A549 treated with ZK216348 at 1 μM for 4 hours (cell line): ENCODE results near the gene HOATZ. TPM values are rescaled to one million over a fixed set of nuclear protein-coding genes. Genes with fewer than 3 reads are reported as not detected.

ENCODE experiments used
- total RNA-seq: library from RNA; stranded (reverse); fragments of 200-300 nt; extraction: Qiagen RNA extraction; gene quantifications from 5 replicates; pipeline ENCODE4 v1.2.3, GENCODE V29; 2022; ENCODE audit warnings: low read depth

The HOATZ gene
- total RNA-seq = not detected in 5 replicates

DNA sequence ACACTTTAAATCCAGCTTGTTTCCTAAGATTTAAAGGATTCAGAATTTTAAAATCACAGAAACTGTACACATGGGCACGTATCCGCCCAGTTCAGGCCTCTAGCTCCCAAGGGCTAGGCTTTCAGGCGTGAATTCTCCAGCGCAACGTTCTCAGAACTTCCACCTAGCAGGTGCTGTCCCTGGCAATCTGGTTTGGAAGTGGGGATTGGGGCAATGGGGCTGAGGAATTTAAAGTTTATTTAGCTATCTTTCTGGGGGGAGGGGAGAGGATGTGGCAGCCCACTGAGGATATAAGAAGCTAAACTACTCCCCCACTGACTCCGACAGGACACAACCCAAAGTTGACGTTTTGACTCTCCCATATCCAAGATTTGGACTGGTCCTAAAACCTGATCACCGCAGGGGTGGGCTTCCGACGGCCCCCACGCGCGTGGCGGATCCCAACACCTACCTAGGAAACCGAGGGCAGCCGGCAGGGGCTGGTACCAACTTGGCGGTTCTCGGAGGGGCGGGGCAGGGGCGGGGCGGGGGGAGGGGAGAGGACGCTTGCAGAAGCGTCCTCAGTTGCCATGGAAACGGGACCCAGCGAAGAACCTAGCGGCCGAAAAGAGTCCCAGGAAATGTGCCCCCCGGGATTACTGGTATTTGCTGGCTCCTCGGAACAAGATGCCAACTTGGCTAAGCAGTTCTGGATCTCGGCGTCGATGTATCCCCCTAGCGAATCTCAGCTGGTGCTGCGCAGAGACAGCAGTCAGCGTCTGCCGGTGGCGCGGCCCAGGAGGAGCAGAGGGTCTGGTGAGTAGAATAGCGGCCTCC lies at the start of gene HOATZ:
Gene HOATZ (plus strand): TSS at position 563 of the 816 bp plus-strand sequence. CDS start 7 bp downstream, at position 570.

DNA sequence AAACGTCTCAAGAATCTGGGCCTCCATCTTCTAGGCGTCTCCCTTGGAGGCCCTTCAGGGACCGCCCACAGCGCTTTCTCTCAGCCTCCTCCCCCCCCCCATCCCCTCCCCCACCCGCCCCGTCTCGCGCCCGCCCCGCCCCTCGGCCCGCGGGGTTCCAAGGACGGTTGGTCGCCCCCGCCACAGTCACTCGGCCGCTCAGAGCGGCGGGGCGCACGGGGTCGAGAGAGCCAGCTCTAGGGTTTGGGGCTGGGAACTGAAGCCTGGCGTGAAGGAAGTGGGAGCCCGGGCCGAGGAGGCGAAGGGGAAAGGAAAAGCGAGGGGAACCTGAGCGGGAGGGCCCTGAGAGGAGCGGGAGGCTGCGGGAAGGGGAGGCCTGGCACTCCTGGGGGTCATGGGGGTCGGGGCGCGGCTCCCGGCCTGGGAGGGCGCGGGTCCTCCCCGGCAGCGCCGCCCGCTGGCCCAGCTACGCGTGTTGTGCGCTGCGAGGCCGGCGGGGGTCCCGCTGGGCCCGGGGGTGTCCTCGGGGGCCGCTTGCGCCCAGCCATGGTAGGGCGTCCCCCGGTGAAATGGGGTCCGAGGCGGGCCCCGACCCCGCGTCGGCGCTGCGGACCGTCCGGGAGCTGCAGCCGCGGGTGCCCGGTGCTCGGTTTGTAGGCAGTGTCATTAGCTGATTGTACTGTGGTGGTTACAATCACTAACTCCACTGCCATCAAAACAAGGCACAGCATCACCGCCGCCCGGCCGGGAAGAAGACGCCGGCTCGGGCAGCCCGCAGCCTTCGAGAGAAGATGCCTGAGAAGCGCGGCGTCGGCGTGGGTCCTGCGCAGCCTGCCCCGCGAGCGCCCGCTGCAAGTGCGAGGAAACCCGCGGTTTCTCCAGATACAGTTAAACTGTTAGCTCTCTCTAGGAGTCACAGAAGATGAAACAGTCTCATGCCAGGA lies 2.0 kb upstream of the HOATZ start, which contains the start of gene BTG4:
Gene BTG4 (minus strand): TSS at position 91 of the 944 bp plus-strand sequence. CDS start 13,610 bp downstream, outside the sequence.

DNA sequence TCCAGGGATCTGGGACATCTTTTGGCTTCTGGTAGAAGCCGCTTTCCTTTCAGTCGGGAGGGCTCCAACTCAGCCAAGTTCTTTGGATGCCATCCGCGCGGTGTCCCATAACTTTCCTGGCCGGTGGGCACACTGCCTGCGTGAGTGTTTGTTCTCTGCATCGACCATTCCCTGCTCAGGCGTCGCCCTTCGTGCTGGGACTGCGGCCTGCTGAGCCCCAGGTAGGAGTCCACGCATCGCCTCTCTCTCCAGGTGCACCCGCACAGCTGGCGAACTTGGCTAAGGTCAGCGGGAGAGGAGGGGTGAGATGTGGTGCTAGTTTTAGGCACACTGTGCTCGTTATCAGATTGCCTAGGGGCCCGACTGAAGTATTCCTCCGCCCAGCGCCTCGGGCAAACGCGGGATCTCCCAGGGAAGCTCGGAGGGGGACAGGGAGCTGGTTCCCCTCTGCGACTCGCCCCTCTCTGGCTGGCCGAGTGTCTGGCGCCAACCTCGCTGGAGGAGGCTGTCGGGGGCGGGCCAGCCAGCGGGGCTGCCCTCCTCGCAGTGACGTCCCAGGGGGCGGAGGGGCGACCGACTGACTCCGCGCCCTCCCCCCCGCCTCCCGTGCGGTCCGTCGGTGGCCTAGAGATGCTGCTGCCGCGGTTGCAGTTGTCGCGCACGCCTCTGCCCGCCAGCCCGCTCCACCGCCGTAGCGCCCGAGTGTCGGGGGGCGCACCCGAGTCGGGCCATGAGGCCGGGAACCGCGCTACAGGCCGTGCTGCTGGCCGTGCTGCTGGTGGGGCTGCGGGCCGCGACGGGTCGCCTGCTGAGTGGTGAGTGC lies 25.7 kb downstream of the HOATZ start, which contains the start of gene LAYN:
Gene LAYN (plus strand): TSS at position 607 of the 823 bp plus-strand sequence. CDS start 124 bp downstream, at position 731.

Other genes starting within 250 kb of the HOATZ start
- gene POU2AF3, start 216.2 kb upstream of the HOATZ start, total RNA-seq = 0.57 to 1.2 TPM (median 1.2 TPM) in 5 replicates
- not detected in 5 replicates for gene POU2AF1, start 135.5 kb upstream of the HOATZ start, total RNA-seq
- 0.21 to 0.27 TPM in 2 of 5 replicates, not detected in the others for gene BTG4, start 2.4 kb upstream of the HOATZ start, total RNA-seq
- gene LAYN, start 25.9 kb downstream of the HOATZ start, total RNA-seq = 4.1 to 4.4 TPM (median 4.2 TPM) in 5 replicates
- 4.8 to 7.4 TPM (median 6.0 TPM) in 5 replicates for gene SIK2, start 87.7 kb downstream of the HOATZ start, total RNA-seq